ENCODE results near the gene HELQ.

The HELQ gene

GRCh38 chr4:83369831-83370639 is 85.6 kb downstream of the HELQ start:
- no peak for DNase-seq (ENCODE audit: low spot score)
- TF ChIP-seq CTCF (IDR thresholded peaks at IDR 0.05; ENCODE audit: extremely low read depth, missing control alignments): peak; percentile 9

- no peak for TF ChIP-seq CTCF (IDR thresholded peaks at IDR 0.05; ENCODE audit: extremely low read depth, missing control alignments)
- no peak for DNase-seq (ENCODE audit: low spot score)
Measured at GRCh38 chr4:83364312-83364711, 91.3 kb downstream of the HELQ start.

GRCh38 chr4:83362492-83363329 is 92.9 kb downstream of the HELQ start:
- peak; percentile 12 for TF ChIP-seq CTCF (IDR thresholded peaks at IDR 0.05; ENCODE audit: extremely low read depth, missing control alignments)
- no peak for DNase-seq (ENCODE audit: low spot score)

GRCh38 chr4:83361416-83362103 is 94.1 kb downstream of the HELQ start:
- TF ChIP-seq CTCF (IDR thresholded peaks at IDR 0.05; ENCODE audit: extremely low read depth, missing control alignments): no peak

GRCh38 chr4:83360018-83360417 is 95.6 kb downstream of the HELQ start:
- DNase-seq (ENCODE audit: low spot score): no peak
- no peak for TF ChIP-seq CTCF (IDR thresholded peaks at IDR 0.05; ENCODE audit: extremely low read depth, missing control alignments)

More at GRCh38 chr4:83361416-83362103, 94.1 kb downstream of the HELQ start:
- no peak for DNase-seq (ENCODE audit: low spot score)

GRCh38 chr4:83358410-83358809 is 97.2 kb downstream of the HELQ start:
- DNase-seq (ENCODE audit: low spot score): no peak
- no peak for TF ChIP-seq CTCF (IDR thresholded peaks at IDR 0.05; ENCODE audit: extremely low read depth, missing control alignments)

Measured in GM20000 (cell line).